Epithelial cell of prostate (primary cell): ENCODE results near the gene MAN1B1.

Source experiments
- DNase-seq: peaks from one replicate; pipeline ENCODE4 v3.0.0-alpha.2; 2011; ENCODE audit warnings: low read depth, low spot score
- H3K27ac ChIP-seq: fragments of 450-650 bp; 2 replicates; pipeline ENCODE4 v1.5.1; 2017; ENCODE audit warnings: mild to moderate bottlenecking

Gene MAN1B1

GRCh38 chr9:137140151-137141012, 53.6 kb downstream of the MAN1B1 start:
- no peak for DNase-seq
- no peak overlapping the region for H3K27ac ChIP-seq

- no peak overlapping the region for H3K27ac ChIP-seq
- no peak for DNase-seq
Observed at GRCh38 chr9:137141050-137141810, 54.4 kb downstream of the MAN1B1 start.

DNA sequence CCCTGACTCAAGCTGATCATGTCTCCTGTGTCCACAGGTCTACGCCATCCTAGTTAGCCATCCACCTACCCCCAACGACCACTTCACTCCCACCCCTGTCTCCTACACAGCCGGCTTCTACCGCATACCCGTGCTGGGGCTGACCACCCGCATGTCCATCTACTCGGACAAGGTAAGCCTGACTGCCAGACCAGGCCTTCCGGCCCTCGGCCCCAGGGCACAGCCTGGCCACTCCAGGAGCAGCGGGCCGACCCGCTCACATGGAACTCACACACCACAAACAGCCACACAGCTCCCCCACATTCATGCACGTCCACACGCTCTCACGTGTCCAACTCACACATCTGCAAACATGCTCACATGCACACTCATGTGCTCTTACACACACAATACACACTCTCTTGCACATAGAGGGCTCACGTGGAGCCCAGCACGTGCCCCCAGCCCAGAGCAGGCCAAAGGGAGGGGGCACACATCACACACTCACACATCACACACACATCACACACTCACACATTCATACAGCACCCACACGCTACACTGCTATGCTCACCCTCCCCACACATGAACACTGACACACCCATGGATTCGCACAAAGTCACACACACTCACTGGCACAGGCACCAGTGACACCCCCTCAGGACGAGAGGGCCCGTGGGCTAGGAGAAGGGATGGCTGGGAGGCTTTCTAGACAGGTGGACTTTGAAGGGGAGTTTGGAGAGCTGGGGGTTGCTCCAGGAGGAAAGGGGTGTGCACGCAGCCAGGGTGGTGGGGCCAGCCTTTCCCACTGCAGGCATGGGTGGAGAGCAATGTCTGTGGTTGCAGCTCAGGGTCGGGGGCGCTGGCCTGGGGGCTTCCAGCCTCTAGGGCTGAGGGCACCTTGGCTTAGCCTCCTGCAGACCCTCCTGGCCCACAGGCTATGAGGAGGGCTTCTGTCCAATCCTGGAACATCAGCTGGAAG, 55.5 kb downstream of the MAN1B1 start:
- no peak for DNase-seq
- H3K27ac ChIP-seq, result no peak overlapping the region

DNA sequence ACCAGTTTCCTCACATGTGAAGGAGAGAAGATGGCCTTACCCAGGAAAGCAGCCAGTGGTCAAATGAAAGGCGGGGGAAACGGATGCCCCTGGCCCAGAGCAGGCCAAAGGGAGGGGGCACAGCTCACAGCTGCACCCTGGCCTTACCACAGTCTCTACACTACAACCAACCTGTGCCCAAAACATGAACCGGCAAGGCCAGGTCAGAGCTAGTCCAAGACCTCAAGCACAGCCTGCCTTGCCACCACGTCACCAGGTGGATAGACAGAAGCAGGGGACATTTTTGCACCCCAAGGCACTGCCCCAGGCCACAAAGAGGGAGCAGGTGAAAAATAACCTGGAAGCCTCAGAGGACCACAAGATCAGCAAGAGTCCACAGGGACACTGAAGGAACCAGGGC, 56.7 kb downstream of the MAN1B1 start:
- no peak for DNase-seq
- no peak overlapping the region for H3K27ac ChIP-seq

- no peak overlapping the region for H3K27ac ChIP-seq
- no peak for DNase-seq
Observed at GRCh38 chr9:137145731-137146526, 59.1 kb downstream of the MAN1B1 start.

DNA sequence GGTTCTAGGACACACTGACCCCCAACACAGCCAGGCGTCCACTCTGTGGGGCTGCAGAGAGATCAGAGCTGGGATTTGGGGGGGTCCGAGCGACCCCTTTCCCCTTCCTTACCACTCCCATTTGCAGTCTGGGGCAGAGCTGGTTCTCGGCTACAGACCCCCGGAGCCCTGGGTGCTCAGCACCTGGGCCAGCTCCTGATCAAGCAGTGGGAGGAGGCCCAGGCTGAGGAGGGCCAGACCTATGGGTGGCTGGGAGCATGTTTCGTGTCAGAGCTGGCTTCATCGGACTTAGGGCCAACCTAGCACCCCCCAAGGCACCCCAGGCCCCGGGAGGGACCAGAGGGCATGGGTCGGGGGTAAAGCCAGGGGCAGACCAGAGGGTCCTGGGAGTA, 59.7 kb downstream of the MAN1B1 start:
- no peak overlapping the region for H3K27ac ChIP-seq
- DNase-seq, result no peak

DNA sequence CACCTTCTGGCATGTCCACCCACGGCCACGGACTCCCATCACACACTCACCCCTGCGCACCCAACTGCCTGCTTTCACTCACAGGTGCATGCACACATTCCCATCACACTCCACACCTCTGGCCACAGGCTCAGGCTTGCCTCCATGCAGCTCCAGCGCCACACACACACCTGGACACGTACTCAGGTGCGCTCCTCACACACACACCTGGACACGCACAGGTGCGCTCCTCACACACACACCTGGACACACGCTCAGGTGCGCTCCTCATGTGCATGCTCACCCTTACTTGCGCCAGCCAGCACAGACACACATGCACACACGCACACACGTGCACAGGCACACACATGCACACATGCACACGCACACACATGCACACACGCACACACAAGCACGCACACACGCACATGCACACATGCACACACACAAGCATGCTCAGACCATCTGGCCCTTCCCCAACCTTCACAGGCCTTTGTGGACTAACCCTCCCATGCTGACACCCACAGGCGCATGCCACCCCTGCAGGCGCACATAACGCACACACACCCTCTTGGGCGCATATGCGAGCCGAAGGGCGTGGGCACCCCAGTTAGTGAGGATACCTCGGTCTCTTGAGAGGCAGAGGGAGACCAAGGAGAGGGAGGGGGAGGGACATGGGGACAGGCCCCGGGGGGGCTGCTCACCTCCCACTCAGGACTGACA, 60.5 kb downstream of the MAN1B1 start:
- no peak overlapping the region for H3K27ac ChIP-seq
- no peak for DNase-seq

DNA sequence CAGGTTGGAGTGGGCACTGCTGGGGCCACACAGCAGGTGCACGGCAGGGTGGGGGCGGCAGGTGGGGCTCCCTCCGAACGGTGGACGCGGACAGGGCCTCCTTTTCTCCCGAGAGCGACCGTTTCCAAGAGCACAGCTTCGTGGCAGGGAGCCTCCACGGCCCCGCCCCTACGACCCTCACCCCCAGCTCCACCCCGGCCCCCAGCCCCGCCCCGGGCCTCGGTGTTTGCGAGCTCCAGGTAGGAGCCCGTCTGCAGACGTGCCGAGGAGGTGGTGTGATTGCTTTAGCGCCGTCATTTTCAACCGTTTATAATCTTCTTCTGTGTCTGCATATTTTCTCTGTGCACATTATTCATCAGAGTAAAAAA, 61.0 kb downstream of the MAN1B1 start:
- H3K27ac ChIP-seq, result no peak overlapping the region
- no peak for DNase-seq

- no peak for DNase-seq
- no peak overlapping the region for H3K27ac ChIP-seq
Observed at GRCh38 chr9:137148242-137148641, 61.5 kb downstream of the MAN1B1 start.

GRCh38 chr9:137148661-137149060, 61.9 kb downstream of the MAN1B1 start:
- DNase-seq, result no peak
- no peak overlapping the region for H3K27ac ChIP-seq

GRCh38 chr9:137149363-137149762, 62.6 kb downstream of the MAN1B1 start:
- no peak for DNase-seq
- H3K27ac ChIP-seq, result no peak overlapping the region

DNA sequence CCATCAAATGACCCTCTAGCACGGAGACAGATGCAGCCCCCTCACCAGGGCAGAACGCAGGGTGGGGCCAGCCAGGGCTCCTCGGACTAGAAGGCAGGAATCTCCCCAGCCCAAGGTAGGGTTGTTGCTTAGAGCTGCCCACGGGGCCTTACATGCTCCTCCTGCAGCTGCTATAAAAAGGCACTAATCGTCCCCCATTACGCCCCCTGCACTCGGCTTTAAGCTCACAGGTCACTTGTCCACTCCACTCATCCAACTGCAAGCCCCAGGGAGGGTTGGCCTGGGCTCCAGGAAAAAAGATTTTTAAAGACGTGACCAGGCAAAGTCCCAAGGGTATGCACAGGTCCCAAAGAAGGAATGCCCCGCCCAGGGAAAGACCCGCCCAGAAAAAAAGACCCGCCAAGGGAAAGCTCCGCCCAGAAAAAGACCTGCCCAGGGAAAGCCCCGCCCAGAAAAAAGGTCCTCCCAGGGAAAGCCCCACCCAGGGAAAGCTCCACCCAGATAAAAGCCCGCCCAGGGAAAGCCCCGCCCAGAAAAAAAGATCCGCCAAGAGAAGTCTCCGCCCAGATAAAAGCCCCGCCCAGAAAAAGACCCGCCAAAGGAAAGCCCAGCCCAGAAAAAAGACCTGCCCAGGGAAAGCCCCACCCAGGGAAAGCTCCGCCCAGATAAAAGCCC, 63.3 kb downstream of the MAN1B1 start:
- no peak overlapping the region for H3K27ac ChIP-seq
- DNase-seq, result no peak

DNA sequence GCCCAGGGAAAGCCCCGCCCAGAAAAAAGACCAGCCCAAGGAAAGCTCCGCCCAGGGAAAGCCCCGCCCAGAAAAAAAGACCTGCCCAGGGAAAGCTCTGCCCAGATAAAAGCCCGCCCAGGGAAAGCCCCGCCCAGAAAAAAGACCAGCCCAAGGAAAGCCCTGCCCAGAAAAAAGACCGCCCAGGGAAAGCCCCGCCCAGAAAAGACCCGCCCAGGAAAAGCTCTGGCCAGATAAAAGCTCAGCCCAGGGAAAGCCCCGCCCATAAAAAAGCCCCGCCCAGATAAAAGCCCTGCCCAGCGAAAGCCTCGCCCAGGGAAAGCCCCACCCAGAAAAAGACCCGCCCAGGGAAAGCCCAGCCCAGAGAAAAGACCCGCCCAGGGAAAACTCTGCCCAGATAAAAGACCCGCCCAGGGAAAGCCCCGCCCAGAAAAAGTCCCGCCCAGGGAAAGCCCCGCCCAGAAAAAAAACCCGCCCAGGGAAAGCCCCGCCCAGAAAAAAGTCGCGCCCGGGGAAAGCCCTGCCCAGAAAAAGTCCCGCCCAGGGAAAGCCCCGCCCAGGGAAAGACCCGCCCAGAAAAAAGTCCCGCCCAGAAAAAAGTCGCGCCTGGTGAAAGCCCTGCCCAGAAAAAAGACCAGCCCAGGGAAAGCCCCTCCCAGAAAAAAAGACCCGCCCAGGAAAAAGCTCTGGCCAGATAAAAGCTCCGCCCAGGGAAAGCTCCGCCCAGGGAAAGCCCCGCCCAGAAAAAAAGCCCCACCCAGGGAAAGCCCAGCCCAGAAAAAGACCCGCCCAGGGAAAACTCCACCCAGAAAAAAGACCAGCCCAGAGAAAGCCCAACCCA, 64.1 kb downstream of the MAN1B1 start:
- no peak for DNase-seq
- no peak overlapping the region for H3K27ac ChIP-seq

DNA sequence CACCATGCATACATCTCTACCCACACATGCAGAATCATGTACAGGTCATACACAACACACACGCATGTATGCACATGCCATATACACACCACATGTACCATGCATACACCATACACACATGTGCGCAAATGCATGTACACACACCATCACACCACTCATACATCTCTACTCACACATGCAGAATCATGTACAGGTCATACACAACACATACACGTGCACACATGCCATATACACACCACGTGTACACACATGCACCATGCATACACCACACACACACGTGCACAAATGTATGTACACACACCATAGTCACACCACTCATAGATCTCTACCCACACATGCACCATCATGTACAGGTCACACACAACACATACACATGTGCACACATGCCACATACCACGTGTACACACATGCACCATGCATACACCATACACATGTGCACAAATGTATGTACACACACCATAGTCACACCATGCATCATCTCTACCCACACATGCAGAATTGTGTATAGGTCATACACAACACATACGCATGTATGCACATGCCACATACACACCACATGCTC, 66.1 kb downstream of the MAN1B1 start:
- H3K27ac ChIP-seq, result no peak overlapping the region
- DNase-seq, result no peak

DNA sequence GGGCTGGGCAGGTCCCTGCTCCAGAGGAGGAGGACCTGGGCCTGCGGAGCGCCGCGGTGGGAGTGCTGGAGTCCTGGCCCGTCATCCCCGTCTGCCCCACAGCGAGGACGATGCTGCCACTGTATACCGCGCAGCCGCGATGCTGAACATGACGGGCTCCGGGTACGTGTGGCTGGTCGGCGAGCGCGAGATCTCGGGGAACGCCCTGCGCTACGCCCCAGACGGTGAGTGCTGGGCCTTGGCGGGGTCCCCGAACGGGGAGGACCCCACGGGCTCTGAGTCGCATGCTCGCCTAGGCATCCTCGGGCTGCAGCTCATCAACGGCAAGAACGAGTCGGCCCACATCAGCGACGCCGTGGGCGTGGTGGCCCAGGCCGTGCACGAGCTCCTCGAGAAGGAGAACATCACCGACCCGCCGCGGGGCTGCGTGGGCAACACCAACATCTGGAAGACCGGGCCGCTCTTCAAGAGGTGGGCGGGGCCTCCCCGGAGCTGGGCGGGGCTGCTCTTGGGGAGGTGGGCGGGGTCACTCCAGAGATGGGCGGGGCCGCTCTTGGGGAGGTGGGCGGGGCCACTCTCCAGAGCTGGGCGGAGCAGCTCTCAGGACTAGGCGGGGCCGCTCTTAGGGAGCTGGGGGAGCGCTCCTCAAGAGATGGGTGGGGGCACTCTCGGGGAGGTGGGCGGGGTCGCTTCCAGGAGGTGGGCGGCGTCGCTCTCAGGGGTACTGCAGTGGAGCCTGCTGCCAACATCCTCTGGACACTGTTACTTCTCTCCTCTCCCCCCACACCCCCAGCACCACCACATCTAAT, 70.0 kb downstream of the MAN1B1 start:
- H3K27ac ChIP-seq, result no peak overlapping the region
- no peak for DNase-seq

DNA sequence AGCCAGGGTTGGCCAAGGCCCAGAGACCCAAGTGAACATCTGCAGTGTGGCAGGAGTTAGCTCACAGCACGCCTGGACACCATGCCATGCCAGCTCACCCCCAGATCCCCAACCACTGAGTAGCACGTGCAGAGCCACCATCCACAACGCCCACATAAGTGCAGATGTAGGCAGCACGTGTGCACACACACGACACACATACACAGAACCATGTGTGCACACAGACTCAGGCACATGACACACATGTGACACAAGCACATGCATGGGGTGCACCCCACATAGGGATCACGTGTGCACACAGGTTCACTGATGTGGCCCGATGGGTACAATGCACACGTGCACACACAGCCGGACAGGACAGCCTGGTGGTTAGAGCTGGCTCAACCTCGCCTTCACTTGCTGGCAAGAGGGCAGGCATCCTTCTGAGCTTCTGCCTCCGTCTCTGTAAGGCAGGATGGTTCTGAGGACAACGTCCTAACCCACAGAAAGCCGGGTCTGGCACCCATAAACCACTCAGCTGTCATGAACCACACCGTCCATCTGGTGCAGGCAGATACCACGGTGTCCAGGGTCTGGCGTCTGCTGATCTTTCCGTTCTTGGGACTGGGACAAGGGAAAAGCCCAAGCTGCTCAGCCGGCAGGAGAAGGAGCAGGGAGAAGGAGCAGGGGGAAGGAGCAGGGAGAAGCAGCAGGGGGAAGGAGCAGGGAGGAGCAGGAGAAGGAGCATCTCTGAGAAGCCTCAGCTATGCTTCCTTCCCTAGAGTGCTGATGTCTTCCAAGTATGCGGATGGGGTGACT, 71.0 kb downstream of the MAN1B1 start:
- no peak overlapping the region for H3K27ac ChIP-seq
- DNase-seq, result no peak
